Loucy (cell line): ENCODE measurements around the gene PAQR7.

Experiments used
- H2AFZ ChIP-seq: fragments of 200-600 bp; sonication (generic); 2 replicates; pipeline ENCODE4 v1.6.0; 2016; ENCODE audit warnings: antibody characterized with exemption, mild to moderate bottlenecking, low read length, moderate library complexity
- H3F3A ChIP-seq: fragments of 200-600 bp; 2 replicates; pipeline ENCODE4 v1.6.0; 2016; ENCODE audit warnings: antibody characterized with exemption, low read depth, mild to moderate bottlenecking
- H3K27me3 ChIP-seq: fragments of 200-600 bp; sonication (generic); 2 replicates; pipeline ENCODE4 v1.6.1; 2014; ENCODE audit warnings: low read length, mild to moderate bottlenecking; ENCODE audit not compliant: insufficient read depth, poor library complexity, severe bottlenecking
- H3K36me3 ChIP-seq: fragments of 200-600 bp; sonication (generic); 2 replicates; pipeline ENCODE4 v1.6.1; 2016; ENCODE audit warnings: low read length; ENCODE audit not compliant: insufficient read depth
- H3K4me1 ChIP-seq: fragments of 200-600 bp; sonication (generic); 2 replicates; pipeline ENCODE4 v1.5.1; 2014; ENCODE audit warnings: low read length, mild to moderate bottlenecking; ENCODE audit not compliant: insufficient read depth, poor library complexity, severe bottlenecking
- H3K4me2 ChIP-seq: fragments of 200-600 bp; sonication (generic); 2 replicates; pipeline ENCODE4 v1.6.0; 2014; ENCODE audit warnings: antibody characterized with exemption, low read length, low read depth, mild to moderate bottlenecking; ENCODE audit not compliant: poor library complexity, severe bottlenecking
- H3K4me3 ChIP-seq: fragments of 200-600 bp; sonication (generic); 2 replicates; pipeline ENCODE4 v1.5.1; 2014; ENCODE audit warnings: low read length, mild to moderate bottlenecking, mixed read lengths; ENCODE audit not compliant: poor library complexity, severe bottlenecking
- H3K79me2 ChIP-seq: fragments of 200-600 bp; sonication (generic); 2 replicates; pipeline ENCODE4 v1.6.1; 2014; ENCODE audit warnings: low read length; ENCODE audit not compliant: insufficient read depth
- H3K9ac ChIP-seq: fragments of 200-600 bp; sonication (generic); 2 replicates; pipeline ENCODE4 v1.6.0; 2014; ENCODE audit warnings: mild to moderate bottlenecking, low read depth, low read length, moderate library complexity; ENCODE audit not compliant: poor library complexity, severe bottlenecking
- H3K9me2 ChIP-seq: fragments of 200-600 bp; sonication (generic); replicated peaks from 2 replicates; pipeline ENCODE4 v1.6.1; 2016; ENCODE audit warnings: low read depth, low read length, mixed read lengths
- H3K9me3 ChIP-seq: fragments of 200-600 bp; sonication (generic); 2 replicates; pipeline ENCODE4 v1.6.1; 2014; ENCODE audit warnings: mild to moderate bottlenecking, antibody characterized with exemption, low read length, low read depth; ENCODE audit not compliant: insufficient read depth
- H4K20me1 ChIP-seq: fragments of 200-600 bp; sonication (generic); 2 replicates; pipeline ENCODE4 v1.6.0; 2014; ENCODE audit warnings: antibody characterized with exemption, low read length, mild to moderate bottlenecking; ENCODE audit not compliant: insufficient read depth, poor library complexity, severe bottlenecking
- EZH2phosphoT487 ChIP-seq: fragments of 200-600 bp; IDR thresholded peaks from 2 replicates; pipeline ENCODE4 v1.6.1; 2018; ENCODE audit warnings: antibody characterized with exemption, mild to moderate bottlenecking, moderate library complexity, borderline replicate concordance
- TF ChIP-seq, protein P1 (sequence below): fragments of 200-600 bp; sonication (generic); conservative IDR thresholded peaks from 2 replicates; pipeline ENCODE4 v1.5.1; 2014; ENCODE audit warnings: mild to moderate bottlenecking, antibody characterized with exemption, low read length

Gene PAQR7

DNA sequence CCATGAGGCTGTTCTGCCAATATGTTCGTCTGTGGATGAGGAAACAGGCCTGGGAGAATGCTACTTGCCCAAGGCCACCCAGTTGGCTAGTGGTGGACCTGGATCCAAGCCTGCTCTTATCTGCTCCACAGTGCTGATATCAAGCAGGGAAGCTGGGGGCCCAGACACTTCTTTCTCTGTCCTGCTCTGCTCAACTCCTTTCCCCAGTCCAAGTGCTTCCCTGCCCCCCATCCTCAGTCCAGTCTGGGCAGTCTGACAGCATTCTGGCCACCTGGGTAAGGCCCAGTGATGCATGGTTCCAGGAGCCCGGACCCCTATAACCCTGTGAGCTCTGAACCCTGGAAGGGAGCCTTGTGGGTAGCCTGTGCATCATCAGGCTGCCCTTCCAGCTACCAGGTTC is 4.2 kb upstream of the PAQR7 start:
- H3K9me3 ChIP-seq, result no peaks in the 10 kb centered on the region
- no peaks in the 10 kb centered on the region for H3K79me2 ChIP-seq
- H3K9me2 ChIP-seq, result no peaks in the 10 kb centered on the region
- no peaks in the 10 kb centered on the region for H4K20me1 ChIP-seq
- H3K36me3 ChIP-seq, result peaks cover 2% of the 10 kb centered on the region; the same call in 1 of the 2 replicates
- H3K27me3 ChIP-seq, result no peaks in the 10 kb centered on the region
- no peak overlapping the region for H3K4me2 ChIP-seq
- no peaks in the 10 kb centered on the region for H3K4me1 ChIP-seq
- H3K9ac ChIP-seq, result no peak overlapping the region
- no peak overlapping the region for H3K4me3 ChIP-seq
- H2AFZ ChIP-seq, result no peak overlapping the region
- H3F3A ChIP-seq, result no peaks in the 10 kb centered on the region
- no peak for TF ChIP-seq EZH2phosphoT487
- TF ChIP-seq, protein P1, sequence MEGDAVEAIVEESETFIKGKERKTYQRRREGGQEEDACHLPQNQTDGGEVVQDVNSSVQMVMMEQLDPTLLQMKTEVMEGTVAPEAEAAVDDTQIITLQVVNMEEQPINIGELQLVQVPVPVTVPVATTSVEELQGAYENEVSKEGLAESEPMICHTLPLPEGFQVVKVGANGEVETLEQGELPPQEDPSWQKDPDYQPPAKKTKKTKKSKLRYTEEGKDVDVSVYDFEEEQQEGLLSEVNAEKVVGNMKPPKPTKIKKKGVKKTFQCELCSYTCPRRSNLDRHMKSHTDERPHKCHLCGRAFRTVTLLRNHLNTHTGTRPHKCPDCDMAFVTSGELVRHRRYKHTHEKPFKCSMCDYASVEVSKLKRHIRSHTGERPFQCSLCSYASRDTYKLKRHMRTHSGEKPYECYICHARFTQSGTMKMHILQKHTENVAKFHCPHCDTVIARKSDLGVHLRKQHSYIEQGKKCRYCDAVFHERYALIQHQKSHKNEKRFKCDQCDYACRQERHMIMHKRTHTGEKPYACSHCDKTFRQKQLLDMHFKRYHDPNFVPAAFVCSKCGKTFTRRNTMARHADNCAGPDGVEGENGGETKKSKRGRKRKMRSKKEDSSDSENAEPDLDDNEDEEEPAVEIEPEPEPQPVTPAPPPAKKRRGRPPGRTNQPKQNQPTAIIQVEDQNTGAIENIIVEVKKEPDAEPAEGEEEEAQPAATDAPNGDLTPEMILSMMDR, result no peak

DNA sequence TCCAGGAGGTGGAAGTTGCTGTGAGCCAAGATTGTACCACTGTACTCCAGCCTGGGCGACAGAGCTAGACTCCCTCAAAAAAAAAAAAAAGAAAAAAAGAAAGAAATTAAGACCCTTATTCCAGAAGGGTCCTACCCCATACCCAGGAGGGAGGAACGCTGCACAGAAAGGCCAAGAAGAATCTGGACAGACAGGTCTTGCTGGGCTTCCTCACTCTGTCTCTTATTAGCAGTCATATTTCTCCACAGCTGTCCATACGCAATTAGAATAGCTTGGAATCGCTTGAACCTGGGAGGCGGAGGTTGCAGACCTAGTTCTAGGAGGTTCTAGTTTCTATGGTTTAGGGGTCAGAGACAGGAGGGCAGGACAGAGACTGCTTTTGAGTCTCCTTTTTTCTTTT is 3.2 kb upstream of the PAQR7 start:
- TF ChIP-seq, protein P1, result no peak
- TF ChIP-seq EZH2phosphoT487, result no peak
- Histone ChIP-seq H3K4me2 (no peak overlapping the region), H3K4me3 (no peak overlapping the region), H3K9ac (no peak overlapping the region), H3K36me3 (no peaks in the 10 kb centered on the region), H3K9me3 (no peaks in the 10 kb centered on the region), H3K9me2 (no peaks in the 10 kb centered on the region), H3F3A (no peaks in the 10 kb centered on the region), H2AFZ (no peak overlapping the region), H4K20me1 (no peaks in the 10 kb centered on the region), H3K79me2 (no peaks in the 10 kb centered on the region), H3K27me3 (no peaks in the 10 kb centered on the region), H3K4me1 (no peaks in the 10 kb centered on the region)

DNA sequence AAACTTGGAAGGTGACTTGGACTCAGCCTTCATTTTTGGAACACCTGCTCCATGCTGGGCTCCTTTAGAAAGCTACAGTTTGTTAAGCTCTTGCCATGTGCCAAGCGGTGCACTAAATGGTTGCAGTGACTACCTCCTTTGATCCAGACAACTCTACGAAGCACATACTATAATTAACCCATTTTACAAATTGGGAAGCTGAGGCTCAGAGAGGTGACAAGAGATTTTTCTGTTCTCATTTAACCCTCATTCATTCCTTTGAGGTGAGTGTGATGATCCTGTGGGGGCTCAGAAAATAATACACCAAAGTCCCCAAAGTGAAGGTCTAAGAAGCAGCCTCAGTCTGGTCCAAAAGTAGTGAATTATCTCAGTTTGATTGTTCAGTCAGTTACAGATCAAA is 1.6 kb upstream of the PAQR7 start:
- Histone ChIP-seq H3F3A (no peaks in the 10 kb centered on the region), H4K20me1 (no peaks in the 10 kb centered on the region), H3K79me2 (no peaks in the 10 kb centered on the region), H2AFZ (no peak overlapping the region), H3K4me3 (no peak overlapping the region), H3K9me2 (no peaks in the 10 kb centered on the region), H3K4me2 (no peak overlapping the region), H3K36me3 (no peaks in the 10 kb centered on the region), H3K4me1 (no peaks in the 10 kb centered on the region), H3K27me3 (no peaks in the 10 kb centered on the region), H3K9me3 (no peaks in the 10 kb centered on the region), H3K9ac (no peak overlapping the region)
- no peak for TF ChIP-seq EZH2phosphoT487

DNA sequence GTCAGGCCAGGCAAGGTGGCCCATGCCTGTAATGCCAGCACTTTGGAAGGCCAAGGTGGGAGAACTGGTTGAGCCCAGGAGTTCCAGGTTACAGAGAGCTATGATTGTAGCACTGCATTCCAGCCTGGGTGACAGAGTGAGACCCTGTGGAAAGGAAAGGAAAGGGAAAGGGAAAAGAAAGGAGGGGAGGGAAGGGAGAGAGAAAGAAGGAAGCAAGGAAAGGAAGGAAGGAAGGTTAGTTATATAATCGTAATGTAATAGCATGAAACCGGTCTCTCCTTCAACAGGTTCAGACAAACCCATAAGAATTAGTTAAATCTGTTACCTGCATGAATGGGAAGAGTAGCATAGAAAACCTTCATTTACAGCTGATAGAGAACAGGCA is 1.2 kb upstream of the PAQR7 start:
- H3F3A ChIP-seq, result no peaks in the 10 kb centered on the region
- no peaks in the 10 kb centered on the region for H3K4me1 ChIP-seq
- no peak overlapping the region for H3K4me3 ChIP-seq
- TF ChIP-seq EZH2phosphoT487, result no peak
- TF ChIP-seq, protein P1, result no peak
- H3K27me3 ChIP-seq, result no peaks in the 10 kb centered on the region
- H3K9me3 ChIP-seq, result no peaks in the 10 kb centered on the region
- H3K9ac ChIP-seq, result no peak overlapping the region
- H3K79me2 ChIP-seq, result no peaks in the 10 kb centered on the region
- H3K9me2 ChIP-seq, result no peaks in the 10 kb centered on the region
- no peak overlapping the region for H3K4me2 ChIP-seq
- H4K20me1 ChIP-seq, result no peaks in the 10 kb centered on the region
- no peak overlapping the region for H2AFZ ChIP-seq
- no peaks in the 10 kb centered on the region for H3K36me3 ChIP-seq
